KMS-11 (cell line): ENCODE measurements around the gene ELAVL1.

Source experiments
- H2AFZ ChIP-seq: fragments of 200-600 bp; sonication (generic); 2 replicates; pipeline ENCODE4 v1.6.1; 2016; ENCODE audit warnings: antibody characterized with exemption, mixed run types, low read depth
- H3K27ac ChIP-seq: fragments of 200-600 bp; sonication (generic); 2 replicates; pipeline ENCODE4 v1.6.1; 2016; ENCODE audit warnings: mild to moderate bottlenecking, mixed run types
- H3K27me3 ChIP-seq: fragments of 200-600 bp; sonication (generic); 2 replicates; pipeline ENCODE4 v1.6.1; 2017; ENCODE audit warnings: mild to moderate bottlenecking, low read depth, mixed run types, moderate library complexity; ENCODE audit not compliant: insufficient read depth
- H3K36me3 ChIP-seq: fragments of 200-600 bp; sonication (generic); 2 replicates; pipeline ENCODE4 v1.6.1; 2017; ENCODE audit warnings: mild to moderate bottlenecking, mixed run types; ENCODE audit not compliant: insufficient read depth
- H3K4me1 ChIP-seq: fragments of 200-600 bp; sonication (generic); 2 replicates; pipeline ENCODE4 v1.6.1; 2016; ENCODE audit warnings: mild to moderate bottlenecking, low read depth, mixed run types; ENCODE audit not compliant: poor library complexity, severe bottlenecking
- H3K4me2 ChIP-seq: fragments of 200-600 bp; sonication (generic); 2 replicates; pipeline ENCODE4 v1.7.0; 2016; ENCODE audit warnings: mild to moderate bottlenecking, mixed run types
- H3K4me3 ChIP-seq: fragments of 200-600 bp; sonication (generic); IDR thresholded peaks from 2 replicates; pipeline ENCODE4 v1.6.1; 2017; ENCODE audit warnings: low read depth, low read length, mixed read lengths; ENCODE audit not compliant: insufficient read depth
- H3K79me2 ChIP-seq: fragments of 200-600 bp; sonication (generic); 2 replicates; pipeline ENCODE4 v1.6.1; 2016; ENCODE audit warnings: low read depth, mixed run types; ENCODE audit not compliant: insufficient read depth
- H3K9ac ChIP-seq: fragments of 200-600 bp; sonication (generic); 2 replicates; pipeline ENCODE4 v1.6.1; 2016; ENCODE audit warnings: mild to moderate bottlenecking, mixed run types
- H4K20me1 ChIP-seq: fragments of 200-600 bp; sonication (generic); 2 replicates; pipeline ENCODE4 v1.6.1; 2016; ENCODE audit warnings: mild to moderate bottlenecking, mixed run types; ENCODE audit not compliant: insufficient read depth
- TF ChIP-seq, protein P1 (sequence below): fragments of 200-600 bp; sonication (generic); conservative IDR thresholded peaks from 2 replicates; pipeline ENCODE4 v1.6.1; 2017; ENCODE audit warnings: low read depth, mild to moderate bottlenecking, antibody characterized with exemption, low read length, moderate library complexity, mixed read lengths

ELAVL1 gene

DNA sequence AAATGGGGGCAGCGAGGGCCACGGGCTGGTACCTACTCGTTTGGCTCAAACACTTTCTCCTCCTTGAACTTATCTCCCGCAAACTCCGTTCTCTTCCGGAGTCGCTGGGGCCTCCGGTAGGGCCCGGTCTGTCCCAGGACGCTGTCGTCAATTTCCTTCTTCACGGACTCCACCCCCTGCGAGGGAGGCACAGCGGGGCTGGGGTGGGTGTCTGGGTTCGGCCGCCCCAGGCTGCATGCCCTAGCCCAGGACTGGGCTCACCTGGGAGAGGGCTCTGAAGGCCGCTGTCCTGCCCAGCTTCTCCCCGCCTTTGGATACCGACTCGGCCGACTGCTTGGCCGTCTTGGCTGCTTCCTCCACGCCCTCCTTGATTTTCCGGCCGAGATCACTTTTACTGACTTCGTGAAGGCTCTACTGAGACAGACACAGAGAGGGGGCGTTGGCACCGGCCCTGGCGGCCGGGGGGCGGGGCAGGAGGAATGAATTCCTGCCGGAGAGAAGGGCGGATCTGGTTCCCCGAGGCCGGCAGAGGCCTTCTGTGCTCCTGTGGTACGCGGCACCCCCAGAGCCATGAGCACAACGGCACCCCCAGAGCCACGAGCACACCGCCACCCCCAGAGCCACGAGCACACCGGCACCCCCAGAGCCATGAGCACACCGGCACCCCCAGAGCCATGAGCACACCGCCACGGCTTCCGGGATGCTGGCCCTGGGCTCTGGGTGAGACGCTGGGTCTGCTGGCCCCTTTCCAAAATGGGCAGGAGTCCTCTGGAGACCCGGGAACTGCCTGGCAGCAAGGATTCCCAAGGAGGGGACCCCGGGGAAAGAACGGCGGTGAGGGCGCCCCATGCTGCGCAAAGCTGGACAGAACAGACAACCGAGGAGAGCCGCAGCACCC, 71.4 kb downstream of the ELAVL1 start:
- Histone ChIP-seq H4K20me1 (no peaks in the 10 kb centered on the region), H3K36me3 (no peaks in the 10 kb centered on the region; the same call in 1 of the 2 replicates), H3K27ac (no peak overlapping the region)

DNA sequence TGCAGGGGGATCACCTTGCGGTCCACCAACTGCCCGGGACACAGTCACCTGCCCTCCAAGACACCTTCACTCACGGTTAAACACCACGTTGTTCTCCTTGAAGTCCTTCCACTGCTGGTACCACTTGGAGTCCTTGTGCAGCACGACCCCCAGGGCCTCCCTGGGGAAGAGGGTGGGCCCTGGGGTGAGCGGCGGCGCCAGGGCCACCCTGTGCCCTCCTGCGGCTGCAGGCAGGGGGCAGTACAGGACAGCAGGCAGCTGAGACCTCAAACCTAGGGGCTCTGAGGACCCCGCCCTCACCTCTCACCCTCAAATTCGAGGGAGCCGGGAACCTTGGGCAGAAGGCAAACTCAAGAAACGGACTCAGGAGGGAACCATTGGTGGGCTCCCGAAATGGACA, 72.0 kb downstream of the ELAVL1 start:
- TF ChIP-seq, protein P1, sequence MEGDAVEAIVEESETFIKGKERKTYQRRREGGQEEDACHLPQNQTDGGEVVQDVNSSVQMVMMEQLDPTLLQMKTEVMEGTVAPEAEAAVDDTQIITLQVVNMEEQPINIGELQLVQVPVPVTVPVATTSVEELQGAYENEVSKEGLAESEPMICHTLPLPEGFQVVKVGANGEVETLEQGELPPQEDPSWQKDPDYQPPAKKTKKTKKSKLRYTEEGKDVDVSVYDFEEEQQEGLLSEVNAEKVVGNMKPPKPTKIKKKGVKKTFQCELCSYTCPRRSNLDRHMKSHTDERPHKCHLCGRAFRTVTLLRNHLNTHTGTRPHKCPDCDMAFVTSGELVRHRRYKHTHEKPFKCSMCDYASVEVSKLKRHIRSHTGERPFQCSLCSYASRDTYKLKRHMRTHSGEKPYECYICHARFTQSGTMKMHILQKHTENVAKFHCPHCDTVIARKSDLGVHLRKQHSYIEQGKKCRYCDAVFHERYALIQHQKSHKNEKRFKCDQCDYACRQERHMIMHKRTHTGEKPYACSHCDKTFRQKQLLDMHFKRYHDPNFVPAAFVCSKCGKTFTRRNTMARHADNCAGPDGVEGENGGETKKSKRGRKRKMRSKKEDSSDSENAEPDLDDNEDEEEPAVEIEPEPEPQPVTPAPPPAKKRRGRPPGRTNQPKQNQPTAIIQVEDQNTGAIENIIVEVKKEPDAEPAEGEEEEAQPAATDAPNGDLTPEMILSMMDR = peak; percentile 46
- H3K4me1 ChIP-seq = no peaks in the 10 kb centered on the region
- no peak overlapping the region for H3K4me3 ChIP-seq
- H3K79me2 ChIP-seq = 0 out of 2 replicates have a peak, but pooled peaks cover 5% of the 10 kb centered on the region
- no peak overlapping the region for H2AFZ ChIP-seq
- H3K27me3 ChIP-seq = no peaks in the 10 kb centered on the region
- no peaks in the 10 kb centered on the region for H4K20me1 ChIP-seq
- H3K4me2 ChIP-seq = no peak overlapping the region
- no peak overlapping the region for H3K27ac ChIP-seq
- no peak overlapping the region for H3K9ac ChIP-seq
- H3K36me3 ChIP-seq = no peaks in the 10 kb centered on the region; the same call in 1 of the 2 replicates

More for the DNA sequence above, 71.4 kb downstream of the ELAVL1 start:
- no peak overlapping the region for H3K4me3 ChIP-seq
- no peaks in the 10 kb centered on the region for H3K4me1 ChIP-seq
- no peak overlapping the region for H3K9ac ChIP-seq
- TF ChIP-seq, protein P1 = no peak
- no peak overlapping the region for H2AFZ ChIP-seq
- H3K79me2 ChIP-seq = peaks cover 5% of the 10 kb centered on the region; the same call in 1 of the 2 replicates
- no peaks in the 10 kb centered on the region for H3K27me3 ChIP-seq
- no peak overlapping the region for H3K4me2 ChIP-seq

DNA sequence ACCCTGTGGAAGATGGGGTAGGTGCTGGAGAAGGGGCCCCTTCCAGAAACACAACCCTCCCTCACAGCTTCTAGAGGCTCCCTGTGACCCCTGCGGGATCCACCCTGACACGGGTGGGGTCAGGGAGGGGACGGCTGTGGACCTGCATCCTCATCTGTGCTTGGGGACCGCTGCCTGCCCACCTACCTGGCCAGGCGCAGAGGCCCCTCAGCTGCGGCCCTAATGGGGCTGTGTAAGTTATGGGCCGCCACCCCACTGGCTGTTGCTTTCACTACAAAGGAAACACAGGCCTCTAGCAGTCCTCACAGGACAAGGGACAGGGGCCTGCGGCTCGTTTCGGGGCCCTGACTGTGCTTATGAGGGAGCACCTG, 72.5 kb downstream of the ELAVL1 start:
- TF ChIP-seq, protein P1 = no peak

DNA sequence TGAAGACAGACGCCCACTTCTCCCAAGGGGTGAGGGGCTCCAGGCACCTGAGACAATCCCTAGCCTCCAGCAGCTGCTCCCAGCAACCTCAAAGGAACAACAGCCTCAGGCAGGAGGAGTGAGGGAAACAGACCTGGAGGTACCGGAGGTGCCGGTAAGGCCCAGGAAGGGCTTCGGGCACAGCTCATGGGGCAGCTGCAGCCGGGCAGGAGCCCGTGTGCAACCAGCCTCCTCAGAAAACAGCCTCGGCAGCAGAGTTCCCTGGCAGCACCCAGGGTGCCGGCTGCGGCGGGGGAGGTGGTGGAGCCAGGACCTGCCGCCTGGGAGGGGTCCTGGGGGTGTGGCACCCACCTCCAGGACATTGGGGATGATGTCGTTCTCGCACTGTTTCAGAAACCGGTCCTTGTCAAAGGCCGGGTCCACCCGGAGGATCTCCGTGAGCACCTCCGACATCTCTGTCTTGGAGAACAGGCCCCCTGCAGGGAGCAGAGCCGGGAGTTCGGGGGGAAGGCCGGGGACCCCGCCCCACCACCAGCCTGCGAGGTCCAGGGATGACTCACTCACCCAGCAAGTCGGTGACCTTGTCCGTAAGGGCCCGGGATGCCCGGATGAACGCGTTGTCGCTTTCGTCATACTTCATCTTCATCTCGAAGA, 73.0 kb downstream of the ELAVL1 start:
- no peaks in the 10 kb centered on the region for H3K4me1 ChIP-seq
- no peak overlapping the region for H3K4me2 ChIP-seq
- no peak overlapping the region for H3K9ac ChIP-seq
- no peak overlapping the region for H2AFZ ChIP-seq
- no peaks in the 10 kb centered on the region for H4K20me1 ChIP-seq
- no peaks in the 10 kb centered on the region for H3K27me3 ChIP-seq
- H3K27ac ChIP-seq = no peak overlapping the region
- no peaks in the 10 kb centered on the region; the same call in 1 of the 2 replicates for H3K36me3 ChIP-seq
- no peaks in the 10 kb centered on the region for H3K79me2 ChIP-seq
- H3K4me3 ChIP-seq = no peak overlapping the region
- TF ChIP-seq, protein P1 = no peak

More for the DNA sequence above, 72.5 kb downstream of the ELAVL1 start:
- Histone ChIP-seq H3K4me3 (no peak overlapping the region), H3K27me3 (no peaks in the 10 kb centered on the region), H3K4me2 (no peak overlapping the region), H3K9ac (no peak overlapping the region), H4K20me1 (no peaks in the 10 kb centered on the region), H3K27ac (no peak overlapping the region), H3K36me3 (no peaks in the 10 kb centered on the region; the same call in 1 of the 2 replicates), H3K4me1 (no peaks in the 10 kb centered on the region), H2AFZ (no peak overlapping the region), H3K79me2 (0 out of 2 replicates have a peak, but pooled peaks cover 2% of the 10 kb centered on the region)
